ENCODE results near the gene ELMOD1. TPM values are rescaled to one million over a fixed set of nuclear protein-coding genes. Genes with fewer than 3 reads are reported as not detected.

ELMOD1 gene
- total and polyA plus RNA-seq, 12 donors = 0.10 to 1.0 (median 0.30) TPM; not detected in 1

DNA sequence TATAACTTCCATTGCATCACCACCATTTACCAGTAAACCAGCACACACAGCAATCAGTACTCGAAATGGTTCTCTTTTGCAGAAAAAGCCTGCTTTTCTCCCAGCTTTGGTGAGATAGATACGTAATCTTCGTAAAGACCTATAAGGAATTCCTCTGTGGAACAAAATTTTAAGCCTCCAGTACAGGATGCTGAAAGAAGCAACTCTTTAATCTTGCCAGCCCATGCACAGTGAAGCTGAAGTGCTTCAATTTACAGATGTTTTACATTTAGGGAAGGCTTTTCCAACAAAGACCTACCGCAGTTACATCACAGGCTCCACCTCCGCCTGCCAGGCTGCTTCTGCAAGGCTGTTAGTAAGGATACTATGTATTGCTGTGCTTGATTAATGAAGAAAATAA is 1.9 kb downstream of the ELMOD1 start:
- Histone ChIP-seq H3K9me3 (no peaks in the 10 kb centered on the region), H3K27me3 (peaks cover 0 to 98% (median 67%) of the 10 kb centered on the region in 7 donors), H3K36me3 (no peaks in the 10 kb centered on the region), H3K4me1 (peaks cover 5 to 21% (median 17%) of the 10 kb centered on the region in 9 donors), H3K4me3 (no peak overlapping the region), H3K27ac (no peak overlapping the region)
- intact Hi-C loops (cut with DNase I) = no loop called here
- TF ChIP-seq, protein P1, sequence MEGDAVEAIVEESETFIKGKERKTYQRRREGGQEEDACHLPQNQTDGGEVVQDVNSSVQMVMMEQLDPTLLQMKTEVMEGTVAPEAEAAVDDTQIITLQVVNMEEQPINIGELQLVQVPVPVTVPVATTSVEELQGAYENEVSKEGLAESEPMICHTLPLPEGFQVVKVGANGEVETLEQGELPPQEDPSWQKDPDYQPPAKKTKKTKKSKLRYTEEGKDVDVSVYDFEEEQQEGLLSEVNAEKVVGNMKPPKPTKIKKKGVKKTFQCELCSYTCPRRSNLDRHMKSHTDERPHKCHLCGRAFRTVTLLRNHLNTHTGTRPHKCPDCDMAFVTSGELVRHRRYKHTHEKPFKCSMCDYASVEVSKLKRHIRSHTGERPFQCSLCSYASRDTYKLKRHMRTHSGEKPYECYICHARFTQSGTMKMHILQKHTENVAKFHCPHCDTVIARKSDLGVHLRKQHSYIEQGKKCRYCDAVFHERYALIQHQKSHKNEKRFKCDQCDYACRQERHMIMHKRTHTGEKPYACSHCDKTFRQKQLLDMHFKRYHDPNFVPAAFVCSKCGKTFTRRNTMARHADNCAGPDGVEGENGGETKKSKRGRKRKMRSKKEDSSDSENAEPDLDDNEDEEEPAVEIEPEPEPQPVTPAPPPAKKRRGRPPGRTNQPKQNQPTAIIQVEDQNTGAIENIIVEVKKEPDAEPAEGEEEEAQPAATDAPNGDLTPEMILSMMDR (IDR thresholded peaks at IDR 0.05) = no peak
- ATAC-seq = no peak
- no peak for DNase-seq
- 18 to 19% methylated on average over 5 of the region's 5 CpGs for WGBS, 2 donors

DNA sequence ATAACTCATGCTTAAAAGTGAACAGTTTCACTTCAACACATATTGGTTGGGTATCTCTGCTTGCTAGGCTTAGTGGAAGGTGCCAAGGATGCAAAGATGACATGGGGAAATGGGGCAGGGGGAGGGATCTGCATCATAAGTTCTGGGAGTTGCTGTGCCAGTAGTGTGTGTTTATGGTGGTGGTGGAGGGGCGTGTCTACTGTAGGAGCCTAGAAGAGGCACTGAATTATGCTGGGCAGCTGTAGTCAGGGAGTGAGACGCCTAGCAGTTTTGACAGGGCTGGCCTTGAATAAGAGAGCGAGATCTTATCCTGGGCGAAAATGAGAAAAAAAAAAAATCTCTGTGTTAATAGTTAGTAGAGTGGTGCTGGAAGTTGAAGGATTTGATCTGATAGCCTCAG is 3.0 kb downstream of the ELMOD1 start:
- no peak overlapping the region for H3K4me3 ChIP-seq
- H3K9me3 ChIP-seq = no peaks in the 10 kb centered on the region
- no peak overlapping the region for H3K27ac ChIP-seq
- H3K36me3 ChIP-seq = no peaks in the 10 kb centered on the region
- DNase-seq (no peak), ATAC-seq (no peak)
- WGBS, 2 donors = 34 to 39% methylated on average over 4 of the region's 4 CpGs
- peaks cover 0 to 97% (median 56%) of the 10 kb centered on the region in 7 donors for H3K27me3 ChIP-seq
- TF ChIP-seq, protein P1 (IDR thresholded peaks at IDR 0.05) = no peak
- H3K4me1 ChIP-seq = peaks cover 5 to 21% (median 17%) of the 10 kb centered on the region in 9 donors
- intact Hi-C loops (cut with DNase I) = no loop called here

DNA sequence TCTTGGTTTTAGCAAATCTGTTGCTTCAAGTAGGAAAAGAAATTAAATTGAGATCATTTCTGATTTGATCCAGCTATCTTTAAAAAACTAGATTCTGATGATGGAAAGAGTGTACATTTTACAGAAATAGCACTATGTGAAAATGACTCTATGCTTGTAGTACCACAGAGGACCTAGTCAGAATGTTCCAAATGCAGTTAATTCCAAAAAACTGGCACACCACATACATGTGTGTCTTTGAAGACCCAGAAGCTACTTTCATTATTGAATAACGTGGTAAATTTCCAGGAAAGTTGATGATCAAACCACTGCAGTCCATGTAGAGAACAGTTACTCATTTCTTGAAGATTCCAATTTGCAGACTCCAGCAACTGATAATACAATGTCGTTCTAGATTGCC is 3.8 kb downstream of the ELMOD1 start:
- DNase-seq = no peak
- TF ChIP-seq, protein P1 (IDR thresholded peaks at IDR 0.05) = no peak
- no peaks in the 10 kb centered on the region for H3K36me3 ChIP-seq
- H3K4me1 ChIP-seq = peaks cover 5 to 21% (median 15%) of the 10 kb centered on the region in 9 donors
- peaks cover 0 to 92% (median 54%) of the 10 kb centered on the region in 7 donors for H3K27me3 ChIP-seq
- H3K4me3 ChIP-seq = no peak overlapping the region
- intact Hi-C loops (cut with DNase I) = no loop called here
- no peaks in the 10 kb centered on the region for H3K9me3 ChIP-seq
- 57 to 58% methylated on average over 2 of the region's 2 CpGs for WGBS, 2 donors
- H3K27ac ChIP-seq = no peak overlapping the region
- ATAC-seq = no peak

- no peak overlapping the region for H3K4me3 ChIP-seq
- intact Hi-C loops (cut with DNase I) = no loop called here
- TF ChIP-seq, protein P1 (IDR thresholded peaks at IDR 0.05) = peak in 5 of 9 donors; percentile 17 to 47 (median 26)
- ATAC-seq (peak in 2 of 8 donors; percentile 39 to 45), DNase-seq (no peak)
- H3K27me3 ChIP-seq = peaks cover 0 to 84% (median 31%) of the 10 kb centered on the region in 7 donors
- H3K27ac ChIP-seq = no peak overlapping the region
- H3K4me1 ChIP-seq = no peaks in the 10 kb centered on the region
- no peaks in the 10 kb centered on the region for H3K9me3 ChIP-seq
- H3K36me3 ChIP-seq = no peaks in the 10 kb centered on the region
- WGBS, 2 donors = 48 to 49% methylated on average over 6 of the region's 6 CpGs
Observed at GRCh38 chr11:107598225-107599139, 7.5 kb downstream of the ELMOD1 start.
